ENCODE results near the gene NUP93.

NUP93 gene

DNA sequence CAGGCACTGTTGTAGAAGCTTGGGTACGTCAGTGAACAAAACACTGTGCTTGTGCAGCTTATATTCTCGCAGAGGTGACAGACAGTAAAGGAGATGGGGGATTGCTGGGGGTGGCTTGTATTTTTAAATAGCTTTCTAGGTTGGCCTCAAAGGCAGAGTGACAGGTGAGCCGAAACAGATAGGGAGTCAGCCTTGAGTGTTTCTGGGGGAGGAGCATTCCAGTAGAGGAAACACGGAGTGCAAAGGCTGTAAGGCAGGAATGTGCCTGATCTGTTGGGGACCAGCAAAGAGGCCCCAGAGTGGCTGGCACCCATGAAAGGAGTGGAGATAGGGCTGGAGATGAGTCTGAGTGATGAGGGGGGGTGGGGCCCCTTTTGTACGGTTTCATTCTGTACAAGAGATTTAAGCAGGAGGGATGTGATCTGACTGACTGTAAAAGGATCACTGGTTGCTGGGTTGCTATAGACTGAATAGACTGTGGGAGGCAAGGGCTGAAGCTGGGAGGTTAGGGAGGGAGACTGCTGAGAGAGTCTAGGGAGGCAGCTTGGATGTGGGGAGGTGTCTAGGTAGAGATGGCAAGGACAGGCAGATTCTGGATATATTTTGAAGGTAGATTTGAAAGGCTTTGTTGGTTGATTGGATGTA, 15.2 kb downstream of the NUP93 start:
- no peak for DNase-seq

DNA sequence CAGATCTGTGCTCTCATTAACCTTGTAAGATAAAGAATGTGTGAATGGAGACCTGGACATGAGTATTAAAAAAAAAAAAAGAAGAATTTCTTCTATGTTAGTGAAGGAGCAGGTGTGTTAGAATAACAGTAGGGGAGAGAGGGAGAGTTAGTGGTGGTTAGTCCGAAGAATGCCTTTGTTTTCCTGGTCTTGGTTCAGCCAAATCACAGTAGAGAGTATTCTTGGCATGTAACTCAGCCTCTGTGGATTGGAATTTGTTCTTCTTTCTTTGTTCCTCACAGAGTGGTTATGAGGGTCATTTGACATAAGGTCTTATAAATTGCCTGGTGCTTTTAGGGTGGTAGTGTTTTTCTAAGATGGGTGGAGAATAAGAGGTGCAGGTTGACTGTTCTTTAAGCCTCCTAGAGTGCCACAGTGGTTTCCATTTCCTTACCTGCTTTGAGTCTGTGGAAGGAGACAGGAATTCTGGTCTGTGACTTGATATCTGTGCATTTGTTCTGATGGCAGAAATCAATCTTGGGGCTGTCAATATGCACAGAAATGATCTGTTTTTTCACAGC, 17.6 kb downstream of the NUP93 start:
- DNase-seq = no peak

DNA sequence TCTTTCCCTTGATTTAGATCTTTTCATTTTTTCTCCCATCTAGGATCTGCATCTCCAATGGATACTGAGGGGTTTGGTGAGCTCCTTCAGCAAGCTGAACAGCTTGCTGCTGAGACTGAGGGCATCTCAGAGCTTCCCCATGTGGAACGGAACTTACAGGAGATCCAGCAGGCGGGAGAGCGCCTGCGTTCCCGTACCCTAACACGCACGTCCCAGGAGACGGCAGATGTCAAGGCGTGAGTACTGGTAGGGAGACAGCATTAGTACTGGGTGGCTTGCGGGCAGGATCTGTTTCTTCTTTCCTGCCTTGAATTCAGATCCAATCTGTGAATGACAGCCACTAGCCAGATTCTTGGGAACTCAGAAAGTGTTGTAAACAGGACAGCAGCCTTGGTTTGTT, 18.3 kb downstream of the NUP93 start:
- no peak for DNase-seq

DNA sequence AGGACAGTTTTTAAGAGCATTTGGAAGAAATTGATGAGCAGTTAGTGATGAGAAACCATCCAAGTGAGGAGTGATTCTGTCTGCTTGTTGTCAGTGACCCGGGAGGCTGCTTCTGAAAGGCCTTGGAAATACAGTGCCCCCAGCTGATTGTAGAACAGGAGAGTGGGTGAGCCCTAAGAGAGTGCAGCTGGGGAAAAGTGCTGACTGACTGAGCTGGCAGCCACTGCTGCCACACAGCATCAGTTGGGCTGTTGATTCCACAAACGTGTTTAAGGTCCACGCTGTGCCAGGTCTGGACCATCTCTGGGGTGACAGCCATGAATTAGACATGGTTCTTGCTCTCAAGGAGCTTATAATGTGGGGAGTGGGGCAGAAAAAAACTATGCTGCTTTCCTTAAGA, 18.9 kb downstream of the NUP93 start:
- DNase-seq = no peak

DNA sequence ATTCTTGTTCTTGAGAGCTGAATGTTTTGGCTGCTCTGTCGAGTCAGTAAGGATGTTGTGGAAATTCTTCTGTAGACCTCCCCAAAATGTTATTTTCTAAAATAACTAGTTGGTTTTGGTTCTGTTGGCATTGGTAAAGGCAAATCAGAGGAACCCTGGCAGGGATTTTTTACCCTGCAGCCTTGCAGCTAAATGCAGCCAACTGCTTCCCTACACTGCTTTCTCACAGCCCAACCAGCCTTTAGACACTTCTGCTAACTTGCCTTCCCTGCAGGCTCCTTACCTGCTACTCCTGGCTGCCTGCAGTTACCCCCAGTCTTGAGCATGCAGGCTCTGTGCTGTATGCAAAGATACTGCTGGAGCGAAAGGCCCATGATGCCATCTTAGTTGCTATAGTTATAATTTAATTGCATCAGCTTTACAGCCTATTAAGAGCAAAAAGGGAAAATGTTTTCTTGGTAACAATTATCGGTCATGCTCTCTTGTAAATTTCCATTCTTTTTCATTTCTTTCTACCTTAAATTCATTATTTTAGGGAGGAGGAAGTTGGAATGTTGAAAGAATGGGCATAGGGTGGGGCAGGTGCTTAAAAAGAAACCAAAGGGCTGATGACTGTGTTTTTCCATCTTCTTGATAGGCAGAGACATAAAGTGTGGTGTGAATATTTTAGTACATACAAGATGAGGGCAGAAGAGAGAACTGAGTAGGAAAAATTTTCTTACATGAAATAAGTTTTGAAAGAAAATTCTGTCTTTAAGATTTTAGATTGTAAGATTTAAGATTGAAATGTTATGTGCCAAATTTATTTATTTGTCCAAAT, 20.0 kb downstream of the NUP93 start:
- no peak for DNase-seq

DNA sequence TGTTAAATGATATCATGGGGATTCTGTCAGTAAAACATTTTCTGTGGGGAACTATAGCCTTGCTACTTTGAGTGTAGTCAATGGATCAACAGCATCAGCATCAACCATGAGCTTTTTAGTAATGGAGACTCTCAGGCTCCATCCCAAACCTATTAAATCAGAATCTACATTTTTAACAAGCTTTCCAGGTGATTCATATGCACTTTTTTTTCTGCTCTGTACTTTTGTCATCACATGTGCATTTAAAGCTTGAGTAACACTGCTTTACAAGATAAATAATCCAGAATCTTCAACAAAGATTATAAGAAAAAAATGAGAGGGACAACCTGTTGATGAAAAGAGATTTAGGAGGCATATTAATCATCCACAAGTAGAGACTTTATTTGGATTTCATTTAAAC, 23.5 kb downstream of the NUP93 start:
- no peak for DNase-seq

DNA sequence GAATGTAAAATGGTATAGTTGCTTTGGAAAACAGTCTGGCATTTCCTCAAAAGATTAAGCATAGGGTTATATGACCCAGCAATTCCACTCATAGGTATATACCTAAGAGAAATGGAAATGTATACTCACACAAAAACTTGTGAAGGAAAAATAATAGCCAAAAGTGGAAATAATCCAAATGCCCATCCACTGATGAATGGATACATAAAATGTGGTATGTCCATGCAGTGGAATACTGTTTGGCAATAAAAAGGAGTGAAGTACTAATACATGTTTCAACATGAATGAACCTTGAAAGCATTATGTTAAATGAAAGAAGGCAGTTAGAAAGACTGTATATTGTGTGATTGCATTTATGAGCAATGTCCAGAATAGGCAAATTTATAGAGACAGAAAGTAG, 25.1 kb downstream of the NUP93 start:
- no peak for DNase-seq

DNA sequence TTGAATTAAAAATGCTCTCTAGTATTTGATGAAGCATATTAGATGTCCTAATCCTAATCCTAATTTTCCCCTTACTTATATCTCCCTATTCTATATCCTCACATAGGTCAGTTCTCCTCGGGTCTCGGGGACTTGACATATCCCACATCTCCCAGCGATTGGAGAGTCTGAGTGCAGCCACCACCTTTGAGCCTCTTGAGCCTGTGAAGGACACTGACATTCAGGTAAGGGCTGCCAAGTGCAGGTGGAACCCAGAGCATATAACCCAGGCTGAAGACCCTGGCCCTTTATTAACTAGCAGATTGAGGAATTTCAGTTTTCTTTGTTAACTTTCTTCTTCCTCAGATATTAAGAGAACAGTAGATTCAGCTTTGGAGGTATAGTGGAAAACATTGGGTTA, 28.5 kb downstream of the NUP93 start:
- no peak for DNase-seq

DNA sequence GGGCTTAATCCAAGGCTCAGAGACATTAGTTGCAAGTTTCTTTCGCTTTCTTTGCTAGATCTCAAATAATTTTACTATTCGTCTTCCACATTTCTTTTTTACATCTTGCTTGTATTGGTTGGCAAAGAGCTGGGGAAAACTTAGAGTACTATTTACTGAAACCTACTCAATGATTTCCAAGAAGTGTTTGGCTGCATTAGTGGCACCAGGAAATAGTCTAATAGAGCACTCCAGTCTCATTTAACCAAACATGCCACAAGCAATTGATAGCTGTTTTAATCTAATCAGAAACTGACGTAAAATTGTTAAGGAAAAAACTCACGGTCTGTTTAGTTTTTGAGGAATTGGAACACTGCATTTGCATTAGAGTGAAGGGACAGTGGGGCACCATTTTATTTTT, 29.0 kb downstream of the NUP93 start:
- no peak for DNase-seq

DNA sequence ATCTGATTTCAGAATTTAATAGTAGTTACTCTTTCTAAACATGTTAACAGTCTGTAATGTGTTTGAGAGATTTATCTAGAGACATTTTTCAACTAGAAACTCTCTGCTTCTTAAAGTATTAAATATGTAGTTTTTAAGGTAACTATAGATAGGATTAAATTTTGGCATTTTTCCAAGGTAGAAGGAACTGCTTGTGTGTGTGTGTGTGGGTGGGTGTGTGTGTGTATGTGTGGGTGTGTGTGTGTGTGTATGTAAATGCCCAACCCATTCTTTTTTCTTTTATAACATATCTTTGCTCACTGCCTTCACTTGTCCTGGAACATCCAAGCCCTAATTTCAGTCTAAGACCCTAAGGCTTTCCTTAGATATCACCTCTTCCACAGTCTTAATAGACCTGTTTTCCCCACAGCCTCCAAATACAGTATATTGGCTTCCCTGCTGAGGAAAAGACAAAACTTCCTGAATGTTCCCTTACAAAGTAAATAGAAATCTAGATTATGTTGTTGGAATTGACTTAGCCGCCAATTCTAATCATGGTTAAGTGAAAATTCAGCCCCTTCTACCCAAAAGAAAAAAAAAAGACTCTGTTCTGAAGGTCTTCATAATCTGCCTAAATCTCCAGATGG, 33.5 kb downstream of the NUP93 start:
- DNase-seq = no peak

DNA sequence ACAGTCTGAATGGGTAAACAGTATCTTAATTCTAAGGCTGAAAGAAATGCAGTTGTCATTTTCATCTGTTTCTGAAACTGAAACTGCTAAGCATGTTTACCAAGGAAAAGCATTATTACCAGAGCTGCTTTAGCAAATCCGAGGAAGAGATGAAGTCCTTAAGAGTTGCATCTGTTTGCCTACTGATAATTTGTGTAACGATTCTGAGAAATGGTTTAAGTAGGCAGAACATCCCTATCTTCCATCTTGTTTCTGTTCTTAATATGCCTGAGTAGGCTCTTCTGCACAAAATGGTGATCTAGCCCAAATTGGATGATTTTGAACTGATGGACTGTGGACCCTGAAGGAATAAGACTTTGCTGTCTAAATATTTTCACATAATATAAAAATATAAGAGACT, 34.9 kb downstream of the NUP93 start:
- DNase-seq = no peak

DNA sequence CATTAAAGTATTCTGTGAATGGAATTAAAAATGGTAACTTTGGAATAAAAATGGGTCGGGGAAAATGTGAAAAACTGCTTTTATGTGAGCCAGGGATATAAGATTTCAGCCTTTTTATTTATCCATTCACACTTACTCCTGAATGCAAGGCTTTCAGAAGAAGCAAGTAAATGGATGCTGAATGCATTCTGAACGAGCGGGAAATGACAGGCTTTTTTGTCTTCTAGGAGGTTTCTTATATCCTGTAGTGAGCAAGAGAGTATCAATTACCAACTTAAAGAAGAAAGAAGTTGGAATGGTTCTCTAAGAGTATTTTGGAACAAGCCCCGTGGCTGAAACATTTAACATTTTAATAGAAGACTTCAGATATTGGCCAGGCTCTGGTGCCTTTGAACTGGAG, 36.0 kb downstream of the NUP93 start:
- DNase-seq = no peak

DNA sequence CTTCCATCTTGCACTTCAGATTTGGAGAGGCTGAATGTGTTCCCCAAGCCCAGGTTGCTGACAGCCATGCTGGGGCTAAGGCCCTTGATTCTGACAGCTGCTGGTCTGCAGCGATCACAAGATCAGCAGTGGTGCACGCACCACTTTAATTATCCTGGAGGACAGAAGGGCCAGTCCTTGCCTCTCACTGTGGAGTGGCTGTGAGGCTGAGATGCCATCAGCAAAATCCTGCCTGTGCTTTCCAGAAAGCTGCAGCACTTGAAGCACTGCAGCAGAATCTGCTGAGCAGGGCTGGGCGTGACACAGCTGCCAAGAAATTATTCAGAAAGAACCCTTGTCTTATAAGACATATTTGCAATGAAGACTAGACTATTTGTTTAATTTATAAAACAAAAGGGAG, 37.1 kb downstream of the NUP93 start:
- no peak for DNase-seq

DNA sequence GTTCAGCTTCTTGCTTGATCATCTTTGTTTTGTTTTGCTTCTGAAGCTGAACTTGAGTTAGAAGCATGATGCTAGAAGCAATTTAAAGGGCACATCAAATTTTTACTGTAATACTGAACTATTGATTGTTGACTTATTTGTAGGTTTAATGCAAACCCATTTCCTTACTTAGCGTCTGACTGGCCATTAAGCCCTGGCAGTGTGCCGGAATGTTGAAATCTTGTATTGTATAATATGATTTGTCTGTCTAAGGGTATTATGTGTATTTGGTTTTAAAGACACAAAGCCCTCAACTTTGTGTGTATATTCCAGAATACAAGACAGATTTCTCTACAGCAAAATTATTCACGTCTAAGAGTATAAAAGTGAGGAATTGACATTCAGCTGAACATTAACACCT, 39.7 kb downstream of the NUP93 start:
- no peak for DNase-seq

DNA sequence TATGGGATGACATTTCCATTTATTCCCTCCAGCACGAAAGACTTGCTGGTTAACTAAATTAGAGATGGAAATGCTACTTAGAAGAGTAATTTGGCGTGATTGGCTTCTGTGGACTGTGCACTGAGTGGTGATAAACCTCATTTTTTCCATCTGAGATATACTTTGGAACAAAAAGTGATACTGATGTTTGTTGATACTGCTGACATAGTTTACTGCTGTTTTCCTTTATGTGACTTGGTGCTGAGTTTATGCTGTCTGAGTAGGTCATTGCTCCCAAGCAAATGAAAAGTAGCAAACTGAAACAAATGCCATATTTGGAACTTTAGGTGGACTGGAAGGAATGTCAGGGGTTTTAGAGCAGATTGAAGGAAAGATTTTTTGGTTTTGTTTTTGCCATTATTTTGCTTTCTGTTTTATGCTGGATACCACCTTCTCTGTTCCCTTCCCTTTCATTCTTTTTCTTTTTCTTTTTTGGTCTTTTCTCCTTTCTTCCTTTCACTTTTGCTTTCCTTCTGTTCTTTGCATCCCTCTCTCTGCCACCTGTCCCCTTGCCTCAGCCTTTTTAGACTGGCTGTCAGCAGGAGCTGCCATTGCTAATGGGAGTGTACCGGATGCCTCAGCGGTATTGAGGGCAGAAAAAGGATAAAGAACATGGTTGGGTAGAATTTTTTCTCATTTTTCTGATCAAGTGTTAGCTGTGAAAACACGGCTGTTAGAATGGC, 41.8 kb downstream of the NUP93 start:
- DNase-seq = no peak

DNA sequence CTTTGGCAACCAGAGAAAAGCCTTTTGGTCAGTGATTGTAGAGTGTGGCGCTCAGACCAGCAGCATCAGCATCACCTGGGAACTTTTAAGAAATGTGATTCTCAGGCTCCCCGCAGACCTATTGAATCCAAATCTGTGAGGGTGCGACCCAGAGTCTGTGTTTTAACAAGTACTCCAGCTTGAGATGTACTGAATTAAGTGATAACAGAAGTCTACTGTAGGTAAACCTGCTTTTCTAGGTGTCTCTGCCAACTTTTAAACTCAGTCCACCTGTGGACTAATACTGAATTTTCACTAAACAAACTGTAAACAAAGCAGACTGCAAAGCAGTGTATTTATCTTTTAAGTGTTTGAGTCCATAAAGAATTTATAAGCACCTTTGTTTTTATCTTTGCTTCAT, 43.6 kb downstream of the NUP93 start:
- no peak for DNase-seq

DNA sequence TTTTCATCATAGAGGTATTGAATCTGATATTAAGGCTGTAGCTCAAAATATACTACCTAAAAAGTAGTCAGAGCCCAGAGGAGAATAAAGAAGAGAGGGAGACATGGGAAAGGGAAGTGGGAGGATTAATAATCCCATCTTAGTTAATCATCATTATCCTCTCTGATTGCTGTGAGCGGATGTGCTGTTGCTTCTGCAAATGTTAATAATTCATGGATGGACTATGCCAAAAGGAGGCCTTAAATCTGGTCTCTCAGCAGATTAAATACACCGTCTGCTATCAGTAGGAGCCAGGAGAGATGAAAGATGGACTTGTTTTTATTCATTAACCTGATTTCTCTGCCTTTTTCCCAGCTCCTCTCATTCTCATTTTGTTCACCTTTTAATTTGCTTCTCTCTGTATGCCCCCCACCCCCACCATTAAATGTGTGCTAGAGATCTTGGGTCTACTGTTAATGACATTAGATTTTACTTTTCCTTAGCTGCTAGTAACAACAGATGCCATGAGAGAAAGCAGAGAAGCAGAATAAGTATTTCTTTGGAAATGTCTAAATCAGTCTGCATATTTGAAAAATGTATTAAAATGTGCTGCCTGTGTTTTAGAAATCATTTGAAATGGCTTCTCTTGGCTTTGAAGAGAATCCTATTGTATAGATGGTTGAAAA, 44.2 kb downstream of the NUP93 start:
- DNase-seq = no peak

DNA sequence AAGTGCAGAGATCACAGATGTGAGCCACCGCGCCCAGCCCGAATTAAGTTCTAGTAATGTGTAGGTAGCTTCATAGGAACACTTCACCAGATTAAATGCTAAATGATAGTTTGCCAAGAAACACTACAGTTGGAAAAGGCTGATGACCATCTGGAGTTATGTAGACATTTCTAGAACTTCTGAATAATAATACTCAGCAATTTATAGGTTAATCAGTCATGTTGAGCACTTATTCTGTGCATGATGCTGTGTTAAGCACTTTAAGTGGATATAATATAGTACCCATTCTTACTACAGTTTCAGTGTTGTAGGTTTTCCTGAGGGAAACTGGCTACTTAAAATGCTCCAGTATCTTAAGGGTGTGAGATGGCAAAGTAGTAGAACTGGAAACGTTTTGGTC, 45.2 kb downstream of the NUP93 start:
- DNase-seq = no peak

DNA sequence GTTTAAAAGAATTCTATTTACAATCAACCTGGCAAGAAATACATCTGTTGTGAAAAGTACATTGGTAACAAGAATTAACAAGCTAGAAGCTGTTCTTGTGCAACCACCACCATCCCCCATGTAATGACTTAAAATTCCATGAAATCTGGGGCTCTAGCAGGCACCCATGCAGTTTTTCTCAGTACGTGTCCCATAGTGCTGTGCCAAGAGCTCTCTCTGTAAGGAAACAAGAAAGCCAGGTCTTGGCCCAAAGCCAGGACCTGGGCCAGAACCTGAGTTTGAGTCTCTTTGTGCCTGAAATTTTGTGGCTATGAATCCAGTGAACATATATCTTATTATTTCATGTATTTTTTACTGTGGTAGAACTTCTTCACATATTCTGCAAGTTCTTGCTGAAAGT, 46.6 kb downstream of the NUP93 start:
- DNase-seq = no peak

DNA sequence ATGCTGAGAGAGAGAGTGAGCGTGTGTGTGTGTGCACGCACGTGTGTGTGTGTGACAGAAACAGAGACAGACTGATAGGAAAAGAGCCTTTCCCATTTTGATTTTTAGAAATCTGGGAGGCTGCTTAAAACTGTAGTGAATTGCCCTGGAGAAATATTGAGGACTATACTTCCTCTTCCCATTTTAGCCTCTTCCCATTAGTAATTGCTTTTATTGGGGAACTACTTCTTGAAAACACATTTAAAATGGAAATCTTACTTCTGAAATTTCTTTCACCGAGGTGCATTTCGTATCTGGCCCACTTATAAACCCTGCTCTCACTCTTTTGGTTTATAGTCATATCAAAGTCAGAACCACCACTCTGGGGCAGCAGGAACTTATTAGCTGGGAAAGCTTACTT, 47.1 kb downstream of the NUP93 start:
- no peak for DNase-seq

DNA sequence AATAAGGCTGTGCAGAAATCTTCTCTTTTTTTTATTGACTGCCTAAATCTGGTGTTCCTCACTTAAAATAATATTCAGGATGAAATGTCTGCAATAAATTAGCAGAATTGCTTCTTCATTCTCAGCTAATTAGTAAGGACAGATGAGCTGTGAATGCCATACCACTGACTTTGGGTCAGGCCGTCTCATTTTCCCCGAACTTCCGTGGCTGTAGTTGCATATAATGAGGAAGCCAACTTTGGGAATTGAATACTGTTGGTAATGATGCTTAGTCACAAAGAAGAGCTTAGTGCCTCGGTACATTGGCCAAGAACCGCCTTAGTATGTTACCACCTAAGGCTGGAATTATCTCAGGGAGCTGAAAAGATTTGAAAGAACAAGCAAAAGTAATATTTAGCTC, 47.6 kb downstream of the NUP93 start:
- DNase-seq = no peak

DNA sequence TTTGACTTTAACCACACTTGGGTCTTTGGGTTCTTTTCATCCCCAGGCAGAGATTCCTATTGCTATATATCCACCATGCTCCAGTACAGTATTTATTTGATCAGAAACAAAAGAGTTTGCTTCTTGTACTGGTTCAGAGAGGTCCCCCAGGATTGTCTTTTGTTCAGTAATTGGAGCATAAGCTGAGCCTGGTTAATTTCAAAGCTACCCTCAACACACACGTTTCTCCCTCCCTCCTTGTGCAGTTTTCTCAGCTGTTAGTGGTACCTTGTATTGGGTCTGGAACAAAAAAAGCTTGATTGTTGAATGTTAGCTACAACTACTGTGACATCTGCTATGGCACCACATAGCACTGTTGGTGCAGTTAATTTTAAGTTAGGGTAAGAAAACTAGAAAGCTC, 50.0 kb downstream of the NUP93 start:
- DNase-seq = no peak

DNA sequence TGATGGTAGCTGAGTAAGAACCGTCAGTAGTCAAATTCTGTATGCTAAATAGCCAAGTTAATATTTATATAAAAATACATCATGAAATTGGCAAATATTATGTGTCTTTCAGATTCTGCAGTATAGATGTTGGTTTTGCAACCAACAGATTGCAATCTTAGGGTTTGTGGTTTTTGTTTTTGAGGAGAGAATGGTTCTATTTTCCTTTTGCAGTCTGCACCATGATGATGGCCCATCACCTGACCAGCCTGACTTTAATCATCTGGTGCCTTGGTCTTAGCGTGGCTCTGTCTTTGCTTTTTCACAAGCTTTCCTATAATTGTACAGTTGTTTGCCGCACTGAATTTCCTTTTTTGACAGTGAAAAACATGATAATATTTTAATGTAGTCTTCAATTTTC, 50.7 kb downstream of the NUP93 start:
- no peak for DNase-seq

Data from activated CD4-positive, alpha-beta T cell treated with anti-CD3 and anti-CD28 coated beads for 48 hours (primary cell).